CMK (cell line): ENCODE measurements around the gene SPNS2.
A peak's percentile ranks its signal among the peaks of the same experiment; 100 is the strongest.

Source experiments
- DNase-seq: peaks from one replicate; pipeline ENCODE4 v3.0.0-alpha.2; 2010; ENCODE audit warnings: low read depth

Gene SPNS2

DNA sequence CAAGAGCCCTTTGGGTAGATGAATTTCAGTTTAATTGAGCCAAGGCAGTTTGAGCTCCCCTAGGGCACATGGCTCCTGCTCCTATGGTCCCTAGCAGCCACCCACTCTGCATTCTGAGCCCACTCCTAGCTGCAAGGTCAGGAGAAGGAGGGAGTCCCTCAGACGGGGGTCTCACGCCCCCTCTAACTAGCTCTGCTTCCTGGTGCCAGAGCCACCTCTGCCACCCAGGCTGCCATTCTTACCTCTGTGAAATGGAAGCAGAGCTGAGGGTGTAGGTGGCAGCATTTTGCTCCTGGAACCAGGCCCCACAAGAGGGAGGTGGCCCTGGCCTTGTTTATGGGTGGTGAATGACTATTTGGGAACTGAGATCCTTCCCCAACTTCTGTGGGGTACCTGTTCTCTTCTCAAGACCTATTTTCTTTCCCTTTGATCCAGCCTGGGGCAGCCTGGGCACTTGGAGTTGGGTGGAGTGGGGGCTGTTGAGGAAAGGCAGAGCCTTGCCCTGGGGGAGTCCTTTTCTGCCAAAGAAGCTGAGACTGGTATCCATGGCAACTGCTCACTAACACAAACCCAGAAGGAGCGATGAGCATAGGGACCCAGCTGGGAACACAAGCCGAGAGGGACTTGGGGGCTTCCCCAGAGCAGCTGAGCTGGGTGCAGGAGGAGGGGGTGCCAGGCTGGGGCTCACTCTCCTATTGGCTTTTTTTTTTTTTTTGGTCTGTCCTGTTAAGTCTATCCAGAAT is 4.8 kb downstream of the SPNS2 start:
- DNase-seq = no peak

DNA sequence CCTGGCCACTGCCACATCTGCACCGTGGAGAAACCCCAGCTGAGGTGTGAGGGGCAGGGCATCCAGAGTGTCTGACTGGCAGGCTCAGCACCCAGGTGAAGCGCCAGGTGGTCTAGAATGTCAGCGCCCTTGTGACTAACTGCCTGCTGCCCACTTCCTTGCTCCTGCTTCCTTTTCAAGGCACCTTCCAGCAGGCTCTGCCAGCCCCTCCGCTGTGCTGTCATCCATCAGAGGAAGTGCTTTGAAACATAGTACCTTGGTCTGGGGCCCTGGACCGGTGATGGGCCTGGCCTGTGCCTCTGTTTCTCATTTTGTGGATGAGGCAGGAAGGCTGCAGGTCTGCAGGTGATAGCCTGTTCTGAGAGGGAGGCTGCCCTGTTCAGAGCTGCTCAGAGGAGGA is 5.5 kb downstream of the SPNS2 start:
- no peak for DNase-seq

DNA sequence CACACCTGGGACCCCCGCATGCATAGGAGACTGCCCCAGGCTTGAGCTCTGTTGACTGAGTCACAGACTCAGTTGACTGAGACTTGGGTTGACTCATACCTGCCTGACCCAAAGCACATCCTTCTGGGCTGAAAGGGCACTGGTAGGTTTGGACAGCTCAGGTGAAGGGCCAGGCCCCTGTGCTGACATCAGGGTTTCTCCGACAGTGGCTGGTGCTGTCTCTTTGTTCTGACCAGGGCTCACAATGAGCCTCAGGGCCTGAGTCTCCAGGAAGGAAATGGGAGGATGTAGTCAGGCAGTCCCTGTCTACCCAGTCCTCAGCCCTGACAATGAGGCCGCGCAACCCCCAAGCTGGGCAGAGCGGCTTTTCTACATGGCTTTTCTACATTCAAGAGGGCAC is 6.5 kb downstream of the SPNS2 start:
- DNase-seq = no peak

DNA sequence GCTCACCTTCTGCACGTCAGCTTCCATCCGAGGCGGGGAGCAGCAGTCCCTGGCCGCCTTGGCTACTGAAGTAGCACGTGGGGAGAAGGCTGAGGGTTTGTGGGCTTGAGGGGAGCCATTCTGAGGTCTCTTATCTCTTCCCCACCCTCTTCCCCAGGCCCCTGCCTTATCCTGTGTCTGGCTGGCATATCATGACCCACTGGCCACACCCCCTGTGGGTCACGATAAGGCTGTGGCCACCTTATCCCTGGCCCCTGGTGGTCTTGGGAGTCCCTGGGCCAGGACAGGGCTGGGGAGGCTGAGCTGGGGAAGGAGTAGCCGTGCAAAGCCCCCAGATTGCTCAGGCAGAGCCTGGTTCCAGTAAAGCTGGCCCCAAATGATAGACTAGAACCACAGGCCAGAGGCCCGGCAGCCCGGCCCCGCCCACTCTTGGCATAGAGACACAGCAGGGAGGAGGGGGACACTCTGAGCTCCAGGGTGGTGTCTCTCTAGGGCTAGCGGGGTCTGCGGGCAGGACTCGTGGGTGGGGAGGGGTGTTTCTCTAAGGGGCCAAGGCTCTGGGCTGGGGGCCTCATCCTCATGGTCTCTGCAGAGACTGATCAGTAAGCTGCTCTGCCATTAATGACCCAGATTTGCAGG is 7.6 kb downstream of the SPNS2 start:
- DNase-seq = peak; percentile 89

DNA sequence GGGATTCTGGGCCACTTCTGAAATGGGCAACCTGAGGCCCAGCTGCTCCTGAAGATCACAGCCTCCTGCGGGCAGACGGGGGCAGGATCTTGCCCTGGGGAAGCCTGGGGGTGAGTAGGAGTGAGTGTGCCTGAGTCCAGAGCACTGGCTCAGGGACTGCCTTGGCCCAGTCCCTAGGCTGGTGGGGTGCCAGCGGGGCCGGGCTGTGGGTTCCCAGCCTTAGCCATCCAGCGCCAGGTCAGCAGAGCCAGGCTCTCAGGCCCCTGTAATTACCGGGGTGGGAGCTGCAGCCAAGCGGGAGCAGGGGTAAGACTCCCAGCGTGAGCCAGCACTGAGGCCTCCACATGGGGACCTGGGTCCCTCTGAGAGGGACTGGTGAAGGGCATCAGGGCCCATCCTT is 8.2 kb downstream of the SPNS2 start:
- no peak for DNase-seq

DNA sequence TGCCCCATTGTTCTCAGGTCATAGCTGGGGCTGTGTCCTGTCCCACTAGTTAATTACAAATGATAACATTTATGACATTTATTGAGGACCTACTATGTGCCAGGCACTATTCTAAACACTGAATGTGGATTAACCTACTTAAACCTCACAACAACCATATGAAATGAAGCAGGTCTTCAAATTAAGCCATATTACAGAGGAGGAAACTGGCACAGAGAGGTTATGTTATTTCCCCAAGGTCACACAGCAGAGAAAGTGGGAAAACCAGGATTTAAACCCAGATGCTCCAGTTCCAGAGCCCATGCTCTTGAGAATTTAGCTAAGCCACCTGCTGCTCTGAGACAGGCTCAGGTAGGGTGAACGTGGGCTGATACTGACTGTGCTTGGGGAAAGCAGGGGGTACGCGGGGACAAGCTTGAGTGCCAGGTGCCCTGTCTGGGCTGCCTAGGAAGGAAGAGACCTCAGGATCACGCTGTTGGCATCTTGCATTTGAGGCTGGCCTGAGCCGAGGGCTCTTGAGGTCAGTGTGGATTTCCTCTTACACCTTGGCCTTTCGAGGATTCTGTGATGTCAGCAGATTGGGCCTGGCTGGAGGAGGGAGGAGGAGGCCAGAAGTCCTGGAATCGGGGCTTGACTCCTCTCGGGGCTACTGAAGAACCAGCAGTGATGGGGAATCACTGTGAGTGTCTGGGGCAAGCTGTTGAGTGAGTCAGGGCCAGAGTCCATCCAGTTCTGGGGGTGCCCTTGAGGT is 8.9 kb downstream of the SPNS2 start:
- DNase-seq = no peak

DNA sequence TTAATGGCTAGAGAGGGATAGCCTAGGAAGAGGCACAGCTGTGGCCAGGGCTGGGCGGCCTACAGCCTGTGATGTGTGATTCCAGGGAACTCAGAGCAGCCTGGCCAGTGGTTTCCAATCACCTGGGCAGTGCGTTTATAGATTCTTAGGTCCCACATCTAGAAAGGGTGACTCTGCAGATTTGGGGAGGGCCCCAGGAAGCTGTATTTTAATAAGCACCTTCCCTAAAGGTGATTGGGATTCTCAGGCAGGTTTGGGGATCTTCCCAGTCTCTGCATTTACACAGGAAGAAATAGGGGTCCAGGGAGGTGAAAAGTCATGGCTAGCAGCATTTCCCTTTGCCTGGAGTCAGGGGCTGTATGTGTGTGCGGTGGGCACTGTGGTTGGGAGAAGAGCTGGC is 9.5 kb downstream of the SPNS2 start:
- DNase-seq = no peak

DNA sequence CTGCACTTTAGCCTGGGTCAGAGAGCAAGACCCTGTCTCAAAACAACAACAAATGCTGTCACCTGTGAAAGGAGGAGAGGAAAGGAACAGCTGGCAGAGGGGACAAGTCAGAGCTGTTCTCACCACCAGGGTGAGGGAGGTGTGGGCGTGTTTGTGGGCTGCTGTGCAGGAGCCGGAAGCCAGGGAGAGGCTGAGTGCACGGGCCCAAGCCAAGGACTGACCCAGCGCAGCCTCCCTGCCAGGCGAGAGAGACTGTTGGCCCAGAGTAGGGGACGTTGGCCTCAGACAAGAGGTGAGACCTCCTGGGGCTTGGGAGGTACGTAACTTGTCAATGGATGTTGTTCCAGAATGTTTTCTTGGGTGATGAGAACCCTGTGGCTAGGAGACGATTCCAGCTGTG is 10.7 kb downstream of the SPNS2 start:
- no peak for DNase-seq

DNA sequence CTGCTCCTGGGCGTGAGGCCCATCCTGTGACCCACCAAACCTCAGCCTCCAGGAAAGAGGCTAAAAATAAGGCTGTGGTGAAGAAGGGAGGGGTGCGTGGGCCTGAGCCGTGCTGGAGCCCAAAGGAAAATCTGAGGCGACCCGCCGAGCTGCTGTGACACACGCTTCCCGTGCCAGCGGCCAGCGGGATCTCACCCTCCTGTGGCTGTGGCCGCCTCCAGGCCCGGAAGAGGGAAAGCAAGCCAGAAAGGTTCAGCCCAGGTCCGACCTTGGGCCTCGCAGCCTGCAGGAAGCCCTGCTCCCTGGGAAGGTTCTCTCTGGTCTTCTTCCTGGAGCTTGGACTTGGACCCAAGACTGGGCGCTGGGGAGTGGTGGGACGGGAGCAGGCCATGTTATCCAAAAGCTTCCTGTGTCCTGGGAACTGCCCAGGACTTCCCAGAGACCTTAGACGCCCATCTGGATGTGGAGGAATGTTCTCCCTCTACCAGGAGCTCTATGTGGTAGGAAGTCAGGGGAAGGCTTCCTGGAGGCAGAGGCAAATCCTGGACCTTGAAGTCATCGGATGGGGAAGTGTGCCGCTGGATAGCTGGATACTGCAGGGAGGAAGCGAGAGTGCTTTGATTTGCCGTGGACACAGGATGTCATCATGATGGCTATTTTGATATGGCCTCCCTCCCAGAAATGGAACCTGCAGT is 11.4 kb downstream of the SPNS2 start:
- no peak for DNase-seq

DNA sequence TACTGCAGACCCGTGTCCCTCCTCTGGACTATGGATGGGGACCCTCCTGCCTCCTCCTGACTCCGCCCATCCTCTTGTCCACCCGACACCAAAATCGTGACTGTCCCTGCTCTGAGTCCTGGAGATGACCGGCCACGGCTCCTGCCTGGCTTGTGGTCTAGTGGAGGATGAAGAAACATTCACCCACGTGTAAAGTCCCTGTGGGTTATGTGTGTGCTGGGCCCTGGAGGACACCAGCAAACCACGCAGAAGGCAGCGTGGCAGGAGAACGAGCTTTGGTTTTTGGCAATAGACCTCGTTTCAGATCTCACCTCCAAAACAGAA is 11.9 kb downstream of the SPNS2 start:
- DNase-seq = no peak

DNA sequence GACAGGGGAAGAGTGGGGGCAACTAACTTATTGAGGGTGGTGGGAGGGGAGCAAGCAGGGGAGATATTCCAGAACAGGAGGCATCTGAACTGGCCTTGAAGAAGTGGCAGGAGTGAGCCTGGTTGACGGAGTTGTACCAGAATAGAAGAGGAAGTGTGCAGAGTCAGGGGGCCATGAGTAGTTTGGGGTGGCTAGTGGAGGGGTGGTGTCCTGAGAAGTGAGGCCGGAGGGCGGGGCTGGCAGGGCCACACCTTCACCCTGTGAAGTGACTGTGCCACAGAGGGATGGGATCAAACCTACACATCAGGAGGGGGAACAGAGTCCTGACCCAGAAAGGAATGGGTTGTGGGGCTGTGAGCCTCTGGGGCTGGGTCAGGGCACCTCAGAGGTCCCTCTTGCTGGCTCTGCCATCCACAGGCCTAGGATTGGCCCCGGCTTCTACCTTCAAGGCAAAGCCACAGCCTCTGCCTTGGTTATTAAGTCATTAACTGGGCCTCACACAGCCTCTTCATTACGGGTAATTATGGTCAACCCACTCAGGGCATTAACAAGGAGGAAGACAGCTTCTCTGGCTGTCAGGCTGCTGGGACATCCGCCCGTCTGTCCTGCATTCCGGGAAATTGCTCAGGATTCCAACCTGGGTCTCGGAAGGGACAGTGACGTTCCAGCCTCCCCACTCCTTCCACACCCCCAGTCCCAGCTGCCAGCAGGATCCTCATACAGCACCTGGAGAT is 12.7 kb downstream of the SPNS2 start:
- no peak for DNase-seq

DNA sequence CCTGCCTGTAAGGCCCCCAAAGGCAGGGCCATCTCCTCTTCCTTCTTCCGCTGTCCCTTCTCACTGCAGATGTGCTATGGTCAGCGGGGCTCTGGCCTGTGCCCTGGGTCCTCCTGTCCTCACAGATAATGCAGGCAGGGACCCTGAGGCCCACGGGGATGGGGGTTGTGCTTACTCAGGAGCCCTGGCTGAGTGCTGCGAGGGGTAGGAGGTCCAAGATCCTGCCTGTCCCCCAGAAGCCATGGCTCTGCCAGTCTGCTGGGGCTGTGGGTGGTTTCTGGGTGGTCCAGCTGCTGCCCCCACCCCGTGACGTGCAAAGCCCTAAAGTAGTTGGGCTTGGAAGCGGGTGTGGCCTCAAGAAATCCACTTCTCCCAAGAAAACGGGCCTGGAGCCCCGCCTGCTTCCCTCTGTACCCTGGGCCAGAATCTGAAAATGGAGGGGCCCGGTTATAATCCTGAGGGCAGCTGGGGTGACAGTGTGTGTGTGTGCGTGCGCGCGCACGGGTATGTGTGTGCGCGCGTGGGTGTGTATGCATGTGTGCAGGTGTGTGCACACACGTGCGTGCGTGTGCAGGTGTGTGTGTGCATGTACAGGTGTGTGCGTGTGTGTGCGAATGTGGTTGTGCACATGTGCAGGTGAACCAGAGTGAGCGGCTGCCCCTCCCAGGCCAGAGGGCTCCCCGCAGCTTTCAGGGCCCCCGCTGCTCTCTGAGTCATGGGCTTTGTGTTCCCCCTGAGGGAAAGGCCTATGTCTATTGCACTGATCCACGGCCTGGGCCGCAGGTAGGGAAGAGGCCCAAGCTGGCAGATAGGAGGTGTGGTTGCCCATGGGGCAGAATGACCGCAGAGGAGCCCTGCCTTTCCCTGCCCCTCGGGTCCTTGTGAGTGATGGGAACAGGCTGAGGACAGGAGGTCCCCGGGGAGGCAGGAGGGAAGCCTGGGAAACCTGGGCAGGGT is 13.8 kb downstream of the SPNS2 start:
- no peak for DNase-seq

DNA sequence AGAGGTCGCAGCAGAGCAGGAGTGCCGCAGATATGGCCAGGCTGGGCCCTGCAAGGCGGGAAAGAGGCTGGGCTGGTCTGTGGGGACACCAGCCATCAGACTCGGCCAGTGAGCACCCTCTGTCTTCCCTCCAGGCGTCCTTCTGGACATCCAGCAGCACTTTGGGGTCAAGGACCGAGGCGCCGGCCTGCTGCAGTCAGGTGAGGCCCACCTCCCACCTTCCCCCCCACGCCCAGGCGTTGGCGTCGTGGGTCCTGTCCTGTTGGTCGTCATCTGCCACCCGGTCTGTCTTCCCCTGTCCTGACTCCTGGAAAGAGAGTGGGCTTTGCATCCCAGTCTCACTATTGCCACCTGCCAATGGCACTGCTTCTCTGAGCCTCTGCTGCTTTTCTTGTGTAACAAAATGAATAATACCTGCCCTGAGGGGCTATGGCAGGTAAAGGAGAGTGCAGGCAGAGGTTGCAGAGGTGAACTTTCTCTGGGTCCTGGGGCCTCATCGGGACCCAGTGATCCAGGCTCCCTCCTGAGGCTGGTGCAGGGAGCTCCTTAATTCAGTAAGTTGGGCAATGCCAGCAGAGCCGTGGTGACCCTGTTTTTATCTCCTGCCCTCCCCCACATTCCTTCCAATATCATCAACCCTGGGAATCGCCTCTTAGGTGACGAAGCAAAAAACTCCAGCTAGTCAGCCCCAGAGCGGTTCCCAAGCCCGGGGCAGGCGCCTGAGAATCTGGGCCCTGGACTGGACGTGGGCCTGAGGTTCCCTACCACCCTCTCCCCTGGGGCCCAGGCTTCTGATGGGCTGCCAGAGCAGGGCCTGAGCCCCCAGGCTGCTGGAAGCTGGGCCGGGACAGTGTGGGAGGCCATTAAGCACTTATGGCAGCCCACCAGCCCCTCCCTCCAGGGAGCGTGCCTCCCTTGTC is 14.7 kb downstream of the SPNS2 start:
- DNase-seq = no peak

DNA sequence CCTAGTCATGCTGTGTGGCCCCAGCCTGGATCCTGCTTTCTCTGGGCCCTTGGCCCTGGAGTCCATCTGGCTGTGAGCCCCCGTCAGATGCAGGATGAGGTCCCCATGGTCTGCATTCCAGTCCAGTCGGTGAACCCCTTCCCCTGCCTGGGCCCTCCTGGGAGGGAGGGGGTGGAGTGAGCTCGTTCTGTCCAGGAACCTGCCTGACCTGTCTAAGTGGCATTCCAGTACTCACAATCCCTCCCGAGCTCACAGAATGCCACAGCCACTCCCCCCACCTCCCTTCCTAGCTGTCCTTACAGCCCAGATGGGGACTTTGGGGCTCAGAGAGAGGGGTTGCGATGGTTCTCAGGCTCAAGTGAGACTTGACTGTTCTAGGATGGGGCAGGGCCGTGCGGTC is 15.5 kb downstream of the SPNS2 start:
- DNase-seq = no peak

DNA sequence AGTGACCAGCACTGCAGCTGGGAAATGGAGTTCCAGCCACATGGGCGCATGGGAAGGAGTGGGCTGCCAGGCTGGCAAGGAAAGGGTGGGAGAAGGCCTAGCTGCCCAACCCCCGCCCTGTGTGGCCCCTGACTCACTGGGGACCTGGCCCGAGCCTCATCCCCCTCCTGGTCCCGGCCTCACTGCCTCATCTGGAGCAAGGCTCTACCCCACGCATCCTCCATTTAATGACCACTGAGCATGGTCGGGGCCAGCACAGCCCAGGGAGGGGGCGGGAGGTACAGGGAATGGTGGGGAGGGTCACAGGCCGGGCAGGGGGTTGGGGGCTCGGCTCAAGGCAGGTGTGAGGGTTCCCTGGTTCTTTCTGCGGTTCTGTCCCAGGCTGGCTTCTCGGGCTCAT is 16.1 kb downstream of the SPNS2 start:
- no peak for DNase-seq

DNA sequence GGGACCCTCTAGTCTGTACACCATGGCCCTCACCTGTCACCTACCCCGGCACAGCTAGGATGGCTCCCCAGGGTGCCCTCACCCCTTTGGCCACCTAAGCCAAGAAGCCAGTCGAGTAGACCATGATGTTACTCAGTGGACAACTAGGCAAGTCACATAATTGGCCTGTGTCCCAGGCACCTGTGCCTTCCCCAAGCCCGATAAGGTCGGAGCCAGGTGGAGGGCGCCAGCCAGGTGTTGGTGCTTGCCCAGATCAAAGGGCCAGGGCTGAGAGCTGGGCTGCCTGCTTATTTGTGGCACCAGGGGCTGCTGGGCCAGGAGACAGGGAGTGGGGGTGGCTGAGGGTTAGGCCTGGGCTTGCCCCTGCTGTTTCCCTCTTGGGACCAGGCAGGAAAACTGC is 16.8 kb downstream of the SPNS2 start:
- DNase-seq = no peak

DNA sequence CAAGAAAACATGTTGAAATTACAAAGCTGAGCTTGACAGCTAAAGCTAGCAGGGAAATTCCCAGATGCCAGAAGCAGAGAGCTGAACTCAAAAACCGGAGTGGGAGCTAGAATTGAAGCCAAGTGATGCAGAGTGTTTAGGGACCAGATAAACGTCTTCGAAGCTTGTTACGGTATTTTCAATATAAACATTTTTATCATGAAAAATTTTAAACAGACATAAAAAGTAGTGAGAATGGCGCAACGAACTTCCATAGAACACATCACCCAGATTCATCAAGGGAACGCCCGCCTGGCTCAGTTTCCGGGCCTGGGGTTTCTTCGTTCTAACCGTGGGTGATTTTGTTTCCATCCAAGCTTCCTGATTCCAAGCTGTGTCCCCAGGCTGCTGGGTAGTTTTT is 18.1 kb downstream of the SPNS2 start:
- no peak for DNase-seq

DNA sequence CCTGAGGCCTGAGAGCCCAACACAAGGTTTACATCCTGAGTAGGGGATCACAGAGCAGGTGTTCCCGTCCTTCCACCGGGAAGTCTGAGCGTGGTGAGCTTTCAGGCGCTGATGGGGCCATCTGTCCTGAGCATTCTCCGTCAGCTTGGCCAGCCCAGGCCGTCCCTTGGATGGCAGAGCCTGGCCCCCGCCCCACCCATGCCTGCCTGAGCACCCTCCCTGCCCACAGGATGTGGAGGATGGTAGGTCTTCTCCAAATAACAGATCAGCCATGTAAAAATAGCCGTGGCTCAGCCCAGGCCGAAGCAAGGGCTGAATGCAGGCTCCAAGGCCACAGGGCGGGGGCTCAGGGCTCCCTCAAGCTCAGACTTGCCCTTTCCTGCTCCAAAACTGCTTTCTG is 20.2 kb downstream of the SPNS2 start:
- no peak for DNase-seq

DNA sequence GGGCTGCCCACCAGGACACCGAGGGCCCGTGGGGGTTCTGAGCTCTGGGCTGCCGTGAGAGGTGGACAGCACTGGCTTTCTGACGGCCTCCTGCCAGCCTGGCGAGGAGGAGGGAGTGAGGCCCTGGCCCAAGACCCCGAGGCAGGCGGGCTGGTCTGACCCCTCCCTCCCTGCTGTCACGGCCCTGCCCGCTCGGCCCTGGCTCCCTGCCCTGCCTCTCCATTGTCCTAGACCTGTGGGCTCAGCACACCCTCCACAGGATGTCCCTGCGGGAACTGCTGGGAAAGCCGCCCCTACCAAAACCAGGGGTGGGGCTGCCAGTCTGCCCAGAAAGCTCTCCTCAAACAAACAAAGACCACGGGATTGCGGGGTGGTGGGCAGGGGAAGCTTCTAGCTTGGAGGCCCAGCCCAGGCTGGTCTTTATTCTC is 20.7 kb downstream of the SPNS2 start:
- DNase-seq = no peak
